ENCODE measurements around the gene TACR2. TPM values are rescaled to one million over a fixed set of nuclear protein-coding genes. Genes with fewer than 3 reads are reported as not detected.
A peak's percentile ranks its signal among the peaks of the same experiment; 100 is the strongest.

Gene TACR2
- total and polyA plus RNA-seq, 2 of the 13 experiments (the other 11 are each of a cell fraction or from before 2014, with no cell fraction given), result 0.04 TPM; not detected in 1

GRCh38 chr10:69446650-69447151 is 30.0 kb upstream of the TACR2 start (continued):
- TF ChIP-seq ZHX1 (CRISPR knock-in tag; IDR thresholded peaks at IDR 0.05; ENCODE audit: low read depth) (no peak), EEA1 (CRISPR knock-in tag; IDR thresholded peaks at IDR 0.05; ENCODE audit: borderline replicate concordance) (no peak)

GRCh38 chr10:69446229-69446628 is 29.5 kb upstream of the TACR2 start:
- H2AFZ ChIP-seq (ENCODE audit: low read length), result no peak overlapping the region
- H3K4me2 ChIP-seq (ENCODE audit: low read depth, low read length), result peak overlapping the region; percentile 43; the same call in 1 of the 2 replicates
- no peak overlapping the region for H3K9ac ChIP-seq (ENCODE audit: insufficient read depth, low read depth, low read length)
- H3K27ac ChIP-seq (ENCODE audit: extremely low read length, insufficient read depth, low read length), result peak overlapping the region; percentile 2
- ATAC-seq (no peak), DNase-seq (ENCODE audit: low spot score) (no peak), FAIRE-seq (no peak)
- H3K4me1 ChIP-seq (ENCODE audit: insufficient read depth, low read length), result peaks cover 62% of the 10 kb centered on the region
- in situ Hi-C loops (cut with HindIII; ENCODE audit: extremely low pct_ligation_motif_present, low pct_unique_long_range_greater_than_20kb) (no loop called here), intact Hi-C loops (cut with micrococcal nuclease; ENCODE audit: unreplicated experiment) (no loop called here)
- H3K4me3 ChIP-seq (replicated peaks in 1 of 3; ENCODE audit: insufficient read depth in 1 of 3, low read depth in 2 of 3, low read length in 3 of 3), result no peak overlapping the region
- no peaks in the 10 kb centered on the region for H4K20me1 ChIP-seq (ENCODE audit: insufficient read depth, low read length)
- H3K36me3 ChIP-seq (replicated peaks in 1 of 2; ENCODE audit: control insufficient read depth in 1 of 2, insufficient read depth in 2 of 2, low read length in 2 of 2), result no peaks in the 10 kb centered on the region
- POLR2A ChIA-PET, result no interaction called here
- no TSS peak for BruUV-seq (replicated peaks)
- H3K9me3 ChIP-seq (ENCODE audit: low read length), result no peaks in the 10 kb centered on the region
- H3K27me3 ChIP-seq (ENCODE audit: control insufficient read depth in 1 of 2, insufficient read depth in 2 of 2, low read length in 2 of 2), result peaks cover 0 to 3% of the 10 kb centered on the region in 2 experiments; a peak in 1 of 5 replicates
- CTCF ChIA-PET (ENCODE audit: low intra/inter-chr PET ratio, low total read pairs), result no interaction called here
- TF ChIP-seq ZNF770 (CRISPR knock-in tag; IDR thresholded peaks at IDR 0.05), result peak; percentile 48; the same call in 1 of the 2 replicates
- no peak for TF ChIP-seq PCBP2 (optimal IDR thresholded peaks at IDR 0.05; ENCODE audit: low read depth, low read length, poor library complexity, severe bottlenecking)
- peak; percentile 17 for TF ChIP-seq ASH2L (IDR thresholded peaks at IDR 0.05; ENCODE audit: insufficient read length, low read depth, low read length)
- no peak for TF ChIP-seq ZNF350 (CRISPR knock-in tag; IDR thresholded peaks at IDR 0.05; ENCODE audit: borderline replicate concordance, low read depth)
- TF ChIP-seq ZNF121 (CRISPR knock-in tag; IDR thresholded peaks at IDR 0.05), result peak; percentile 84
- peak; percentile 43; the same call in 1 of the 2 replicates for TF ChIP-seq CEBPB (IDR thresholded peaks at IDR 0.05; ENCODE audit: borderline replicate concordance, low read depth, low read length)
- no peak for TF ChIP-seq ATAD3A (CRISPR knock-in tag; IDR thresholded peaks at IDR 0.05)
- TF ChIP-seq ZNF772 (CRISPR knock-in tag; IDR thresholded peaks at IDR 0.05), result no peak
- H3K79me2 ChIP-seq (ENCODE audit: insufficient read depth, low read length), result no peaks in the 10 kb centered on the region

Measured in HepG2 (cell line).